ENCODE data around the gene KRTAP19-2. TPM values are rescaled to one million over a fixed set of nuclear protein-coding genes. Genes with fewer than 3 reads are reported as not detected.
A peak's percentile ranks its signal among the peaks of the same experiment; 100 is the strongest.

KRTAP19-2 gene
- total RNA-seq, 1 donor from 2014 or later = not detected

DNA sequence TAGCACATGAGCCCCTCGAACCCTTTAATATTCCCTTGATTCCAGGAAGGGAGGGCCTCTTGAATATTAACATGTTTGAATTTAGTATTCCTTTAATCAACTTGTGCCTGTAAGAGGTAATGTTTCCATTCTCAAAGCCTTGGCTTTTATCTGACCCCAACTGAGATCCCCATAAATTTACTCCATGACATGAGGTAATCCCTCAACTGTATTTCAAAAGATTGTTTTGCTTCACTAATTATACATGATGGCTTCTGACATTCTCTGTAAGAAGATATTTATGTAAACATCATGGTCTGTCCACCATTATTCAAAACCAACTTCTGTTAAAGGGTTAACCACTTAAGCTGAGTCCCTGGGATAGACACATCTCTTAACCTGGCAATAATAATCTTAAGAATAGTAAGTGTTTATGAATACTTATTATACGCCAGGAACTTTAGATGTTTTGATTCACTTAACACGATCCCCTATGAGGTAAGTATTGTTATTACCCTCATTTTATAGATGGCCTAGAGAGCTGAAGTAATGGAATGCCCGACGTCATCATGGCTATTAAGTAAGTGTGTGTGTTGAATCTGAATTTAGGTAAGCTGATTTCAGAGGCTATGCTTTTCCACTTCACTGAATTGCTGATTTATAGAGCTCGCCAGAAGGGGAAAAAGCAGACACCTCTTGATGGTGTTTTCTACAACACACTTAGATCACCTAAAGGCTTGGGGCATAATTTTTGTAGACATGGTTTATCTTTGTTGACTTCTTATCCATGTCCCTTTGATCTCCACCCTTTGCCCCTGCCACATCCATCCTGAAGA, 18.1 kb downstream of the KRTAP19-2 start:
- Histone ChIP-seq H3K9me3 (no peaks in the 10 kb centered on the region), H3K27ac (no peak overlapping the region), H3K27me3 (no peaks in the 10 kb centered on the region), H3K36me3 (no peaks in the 10 kb centered on the region), H3K4me1 (no peaks in the 10 kb centered on the region), H3K4me3 (no peak overlapping the region)
- no peak for DNase-seq
- intact Hi-C loops (cut with DNase I) = no loop called here
- ATAC-seq = no peak
- TF ChIP-seq, protein P1, sequence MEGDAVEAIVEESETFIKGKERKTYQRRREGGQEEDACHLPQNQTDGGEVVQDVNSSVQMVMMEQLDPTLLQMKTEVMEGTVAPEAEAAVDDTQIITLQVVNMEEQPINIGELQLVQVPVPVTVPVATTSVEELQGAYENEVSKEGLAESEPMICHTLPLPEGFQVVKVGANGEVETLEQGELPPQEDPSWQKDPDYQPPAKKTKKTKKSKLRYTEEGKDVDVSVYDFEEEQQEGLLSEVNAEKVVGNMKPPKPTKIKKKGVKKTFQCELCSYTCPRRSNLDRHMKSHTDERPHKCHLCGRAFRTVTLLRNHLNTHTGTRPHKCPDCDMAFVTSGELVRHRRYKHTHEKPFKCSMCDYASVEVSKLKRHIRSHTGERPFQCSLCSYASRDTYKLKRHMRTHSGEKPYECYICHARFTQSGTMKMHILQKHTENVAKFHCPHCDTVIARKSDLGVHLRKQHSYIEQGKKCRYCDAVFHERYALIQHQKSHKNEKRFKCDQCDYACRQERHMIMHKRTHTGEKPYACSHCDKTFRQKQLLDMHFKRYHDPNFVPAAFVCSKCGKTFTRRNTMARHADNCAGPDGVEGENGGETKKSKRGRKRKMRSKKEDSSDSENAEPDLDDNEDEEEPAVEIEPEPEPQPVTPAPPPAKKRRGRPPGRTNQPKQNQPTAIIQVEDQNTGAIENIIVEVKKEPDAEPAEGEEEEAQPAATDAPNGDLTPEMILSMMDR (IDR thresholded peaks at IDR 0.05) = no peak

DNA sequence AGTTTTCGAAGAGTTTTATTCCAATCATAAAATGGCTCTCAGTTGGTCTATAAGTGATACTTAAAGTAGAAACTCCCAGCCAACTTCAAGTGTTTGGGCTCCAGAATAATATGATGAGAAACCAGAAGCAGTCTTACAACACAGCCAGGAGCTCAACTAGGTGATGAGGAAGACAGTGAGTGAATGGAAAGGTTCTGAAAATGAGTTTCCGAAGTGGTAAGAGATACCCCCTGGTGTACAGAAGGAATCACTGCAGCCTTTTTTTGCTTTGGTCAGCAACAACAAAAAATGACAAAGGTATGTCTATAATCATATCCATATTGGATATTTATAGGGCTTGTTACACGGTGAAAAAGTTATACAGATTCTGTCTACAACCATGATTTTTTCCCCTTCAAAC, 23.5 kb downstream of the KRTAP19-2 start:
- Histone ChIP-seq H3K4me1 (no peaks in the 10 kb centered on the region), H3K27ac (no peak overlapping the region), H3K4me3 (no peak overlapping the region), H3K9me3 (no peaks in the 10 kb centered on the region), H3K27me3 (no peaks in the 10 kb centered on the region), H3K36me3 (no peaks in the 10 kb centered on the region)
- ATAC-seq (no peak), DNase-seq (no peak)
- intact Hi-C loops (cut with DNase I) = no loop called here
- TF ChIP-seq, protein P1 (IDR thresholded peaks at IDR 0.05) = peak; percentile 16

DNA sequence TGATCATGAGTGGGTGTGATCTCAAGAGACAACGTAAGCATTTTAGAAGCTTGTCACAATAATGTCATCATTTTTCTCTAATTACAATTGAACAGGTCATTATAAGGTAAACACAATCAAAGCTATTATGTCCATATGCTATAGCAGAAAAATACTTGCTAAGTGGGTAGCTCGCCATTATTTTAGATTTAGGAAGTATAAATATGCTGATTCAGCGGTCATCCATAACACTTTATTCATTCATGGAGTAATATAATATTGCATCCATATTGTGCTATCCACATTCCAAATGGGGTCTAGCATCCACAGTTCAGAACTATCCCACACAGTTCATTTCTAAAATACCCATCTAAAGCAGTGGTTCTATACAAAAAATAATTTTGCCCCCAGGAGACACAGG, 38.7 kb downstream of the KRTAP19-2 start:
- no peak overlapping the region for H3K27ac ChIP-seq
- DNase-seq (no peak), ATAC-seq (no peak)
- no peaks in the 10 kb centered on the region for H3K9me3 ChIP-seq
- no peak overlapping the region for H3K4me3 ChIP-seq
- no peaks in the 10 kb centered on the region for H3K36me3 ChIP-seq
- no peaks in the 10 kb centered on the region for H3K27me3 ChIP-seq
- intact Hi-C loops (cut with DNase I) = no loop called here
- TF ChIP-seq, protein P1 (IDR thresholded peaks at IDR 0.05) = no peak
- H3K4me1 ChIP-seq = no peaks in the 10 kb centered on the region

DNA sequence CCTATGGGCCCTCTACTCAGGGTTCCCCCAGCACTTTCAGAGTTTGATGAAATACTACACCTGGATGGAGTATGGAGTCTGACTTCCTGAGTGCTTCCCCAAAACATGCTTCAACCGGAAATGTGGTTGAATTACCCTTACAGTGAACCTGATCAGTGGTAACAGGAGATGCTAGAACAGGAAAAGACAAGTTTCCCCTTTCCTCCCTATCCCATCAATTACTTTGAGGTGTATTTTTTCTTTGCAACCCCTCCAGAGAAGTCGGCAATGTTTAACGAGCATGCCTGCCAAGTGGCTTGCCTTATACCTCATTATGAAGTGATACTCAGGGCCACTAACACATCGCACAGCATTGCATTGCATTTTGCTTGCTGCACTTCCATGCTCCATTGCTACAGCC, 40.2 kb downstream of the KRTAP19-2 start:
- Histone ChIP-seq H3K9me3 (no peaks in the 10 kb centered on the region), H3K4me3 (no peak overlapping the region), H3K4me1 (no peaks in the 10 kb centered on the region), H3K27me3 (no peaks in the 10 kb centered on the region), H3K27ac (no peak overlapping the region), H3K36me3 (no peaks in the 10 kb centered on the region)
- DNase-seq (no peak), ATAC-seq (no peak)
- intact Hi-C loops (cut with DNase I) = no loop called here
- TF ChIP-seq, protein P1 (IDR thresholded peaks at IDR 0.05) = no peak

DNA sequence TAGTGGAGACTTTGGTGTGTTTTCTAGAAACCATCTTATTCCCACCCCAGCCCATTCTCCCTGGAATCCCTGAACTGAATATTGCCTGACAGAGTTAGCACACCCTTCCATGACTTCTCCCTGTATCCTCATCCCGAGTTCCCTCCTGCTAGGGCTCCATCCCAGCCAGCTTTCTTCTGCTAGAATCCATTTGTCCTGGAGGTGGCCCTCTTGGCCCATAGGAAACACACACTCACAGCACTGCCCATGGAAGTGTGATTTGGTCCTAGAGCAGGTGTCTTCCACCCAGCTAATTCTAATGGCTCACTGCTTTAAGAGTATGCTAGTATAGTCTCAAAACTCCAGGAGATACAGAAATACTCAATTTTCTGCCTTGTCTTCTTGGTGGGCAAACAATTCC, 43.0 kb downstream of the KRTAP19-2 start:
- Histone ChIP-seq H3K27ac (no peak overlapping the region), H3K27me3 (no peaks in the 10 kb centered on the region), H3K36me3 (no peaks in the 10 kb centered on the region), H3K9me3 (no peaks in the 10 kb centered on the region), H3K4me1 (no peaks in the 10 kb centered on the region), H3K4me3 (no peak overlapping the region)
- TF ChIP-seq, protein P1 (IDR thresholded peaks at IDR 0.05) = no peak
- no peak for ATAC-seq
- DNase-seq = no peak
- intact Hi-C loops (cut with DNase I) = no loop called here
